ENCODE measurements around the gene SEL1L.
A peak's percentile ranks its signal among the peaks of the same experiment; 100 is the strongest.
"Not testable (repeated sequence)": the region's sequence is repeated elsewhere in the genome, so short reads cannot be mapped to it uniquely, and the experiment has no call there.

Gene SEL1L

DNA sequence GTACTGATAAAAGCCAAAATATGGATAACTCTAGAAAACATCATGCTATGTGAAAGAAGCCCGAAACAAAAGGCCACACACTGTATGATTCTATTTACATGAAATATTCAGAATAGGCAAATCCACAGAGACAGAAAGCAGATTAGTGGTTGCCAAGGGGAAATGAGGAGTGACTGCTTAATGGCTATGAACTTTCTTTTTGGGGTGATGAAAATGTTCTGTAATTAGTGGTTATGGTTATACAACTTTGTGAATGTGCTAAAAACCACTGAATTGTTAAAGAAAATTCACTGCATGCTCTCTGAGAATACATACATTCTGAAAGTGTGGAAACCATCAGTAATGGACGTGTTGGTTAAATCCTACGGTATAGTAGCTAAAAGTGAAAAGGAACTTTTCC lies 93.6 kb downstream of the SEL1L start:
- no peak for DNase-seq

DNA sequence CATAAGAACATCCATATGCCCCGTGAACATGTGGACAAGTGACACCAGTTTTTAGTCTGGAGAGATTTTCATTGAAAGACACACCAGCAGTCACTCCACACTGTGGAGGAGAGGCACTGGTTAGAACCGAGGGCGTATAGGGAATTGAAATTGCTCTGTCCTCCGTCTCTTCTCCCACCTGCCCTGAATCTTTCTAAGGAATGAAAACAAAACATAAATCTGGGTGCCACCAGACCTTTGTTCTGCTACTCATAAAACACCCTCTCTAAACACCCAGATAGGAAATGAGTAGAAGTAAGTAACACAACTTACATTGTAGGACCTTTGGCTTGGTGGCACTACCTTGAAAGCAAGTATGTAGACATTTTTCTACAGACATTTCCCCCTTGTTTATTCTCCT lies 96.4 kb downstream of the SEL1L start:
- no peak for DNase-seq

DNA sequence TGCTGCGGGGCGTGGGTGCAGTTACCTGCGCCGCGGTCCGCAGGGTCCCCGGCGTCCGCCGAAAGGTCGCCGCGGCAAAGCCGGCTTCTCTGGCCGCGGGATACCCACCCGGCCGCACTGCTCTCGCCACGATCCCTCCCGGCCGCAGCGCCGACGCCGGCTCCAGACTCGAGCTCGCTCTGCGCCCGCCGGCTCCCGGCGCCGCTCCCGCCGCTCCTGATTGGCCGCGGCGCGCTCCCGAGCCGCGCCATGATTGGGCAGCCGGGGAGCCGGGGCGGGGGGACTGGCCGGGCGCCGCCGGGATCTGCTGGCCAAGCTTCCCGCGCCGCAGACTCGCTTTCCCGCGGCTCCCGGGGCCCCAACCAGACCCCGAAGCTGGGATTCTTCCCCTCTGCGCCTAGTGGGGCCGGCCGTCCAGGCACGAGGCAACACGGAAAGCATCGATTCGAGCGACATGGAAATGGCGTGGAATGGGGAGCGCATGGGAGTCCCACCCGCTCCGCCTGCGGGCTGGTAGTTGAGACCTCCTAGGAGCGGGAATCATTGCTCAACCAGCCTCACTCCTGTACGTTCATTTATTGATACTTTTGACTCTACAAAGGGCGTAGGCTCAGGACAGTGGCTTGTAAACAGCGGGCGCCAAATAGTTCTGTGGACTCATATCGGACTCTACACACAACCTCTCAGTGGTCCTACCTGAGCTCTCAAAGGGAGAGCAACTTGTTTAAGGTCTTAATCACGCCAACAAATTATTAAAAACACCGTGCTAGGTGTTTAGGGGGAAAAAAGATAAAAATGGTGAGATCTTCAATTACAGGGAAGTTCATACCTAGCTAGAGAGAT lies 97.1 kb downstream of the SEL1L start:
- DNase-seq: peak; percentile 72

DNA sequence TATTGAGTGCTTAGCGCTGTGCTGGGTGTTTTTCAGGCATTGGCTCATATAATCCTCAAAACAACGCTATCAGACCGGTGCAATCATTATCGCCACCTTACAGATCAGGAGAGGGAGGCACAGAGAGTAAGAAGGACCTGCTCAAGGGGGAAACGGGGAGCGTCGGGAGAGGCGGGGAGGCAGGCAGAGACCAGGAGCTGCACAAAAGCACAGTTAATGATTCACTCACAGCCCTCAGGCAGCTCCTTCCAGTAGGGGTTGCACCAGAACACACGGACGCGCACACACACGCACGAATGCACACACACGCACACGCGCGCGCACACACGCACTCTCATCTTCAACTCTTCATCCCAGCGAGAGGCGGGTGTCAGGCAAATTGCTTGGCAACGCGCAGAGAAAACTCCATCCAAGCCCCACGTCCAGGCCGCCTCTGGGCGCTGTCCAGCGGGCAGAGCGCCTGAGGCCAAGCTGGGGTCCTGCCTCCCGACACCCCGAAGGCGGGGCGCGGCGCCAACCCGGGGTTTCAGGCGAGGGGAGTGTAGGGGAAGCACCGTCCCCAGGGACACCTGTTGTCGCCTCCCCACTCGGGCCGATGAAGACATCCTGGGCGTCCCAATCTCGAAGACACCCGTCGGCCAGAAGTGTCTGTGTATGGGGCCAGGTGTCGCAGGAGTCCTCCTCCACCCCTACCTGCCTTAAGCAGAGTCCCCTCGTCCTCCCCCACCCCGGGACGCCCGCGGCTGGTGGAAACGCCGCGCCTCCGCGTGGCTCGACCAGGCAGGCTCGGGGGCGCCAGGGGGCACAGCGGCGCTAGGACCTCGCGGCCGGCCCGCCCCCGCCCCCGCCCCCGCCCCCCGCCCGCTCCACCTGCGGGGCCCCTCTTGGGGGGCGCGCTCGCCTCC lies 98.0 kb downstream of the SEL1L start:
- peak; percentile 34 for DNase-seq

DNA sequence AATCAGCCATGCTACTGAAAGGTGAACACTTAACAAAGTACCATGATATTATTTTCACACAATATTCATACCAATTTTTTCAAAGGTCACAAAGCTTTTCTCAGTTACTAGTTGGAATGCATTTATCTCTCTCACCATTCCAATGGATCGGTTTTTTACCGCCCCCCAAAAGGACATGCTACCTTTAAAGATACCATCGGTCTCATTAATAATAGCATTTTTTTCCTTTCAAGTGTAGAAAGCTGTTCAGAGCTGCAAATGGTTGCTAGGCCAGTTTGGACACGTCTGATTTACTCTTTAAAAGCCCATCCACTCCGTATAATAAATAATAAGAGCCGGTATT lies 98.6 kb downstream of the SEL1L start:
- no peak for DNase-seq

DNA sequence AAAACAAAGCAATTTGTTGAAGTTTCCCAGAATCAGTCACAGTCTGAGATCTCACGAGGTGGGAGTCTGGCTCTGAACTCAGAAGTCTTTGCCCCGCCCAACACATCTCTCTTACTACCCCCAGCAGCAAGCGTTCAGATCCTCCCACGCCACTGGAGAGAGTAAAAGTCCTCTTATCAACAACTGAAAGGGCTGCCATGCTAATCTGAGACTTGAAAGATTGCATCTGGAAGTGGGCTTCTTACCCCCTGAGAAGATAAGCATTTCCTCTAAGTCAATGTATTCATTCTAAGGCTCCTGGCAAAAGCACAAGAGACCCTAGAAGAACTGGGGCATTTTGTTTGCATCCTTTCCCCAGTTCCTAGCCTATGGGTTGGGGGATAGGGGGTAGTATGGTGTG lies 99.4 kb downstream of the SEL1L start:
- no peak for DNase-seq

DNA sequence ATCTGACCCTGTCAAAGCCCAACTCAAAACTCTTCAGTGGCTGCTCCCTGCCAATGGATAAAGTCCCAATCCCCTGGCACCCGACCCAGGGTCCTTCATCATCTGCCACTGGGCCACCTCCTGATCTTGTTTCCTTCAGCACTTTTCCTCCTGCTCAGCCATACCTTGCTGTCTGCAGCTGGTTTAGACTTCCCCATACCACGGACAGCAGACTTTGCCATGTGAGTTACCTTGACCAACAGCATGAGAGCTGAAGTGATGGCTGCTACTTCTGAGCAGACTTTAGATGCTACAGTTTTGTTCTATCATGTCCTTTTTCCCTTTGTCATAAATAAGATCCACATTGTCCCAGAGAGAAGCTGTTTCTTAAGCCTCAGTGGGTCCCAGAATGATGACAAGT lies 100.3 kb downstream of the SEL1L start:
- DNase-seq: no peak

DNA sequence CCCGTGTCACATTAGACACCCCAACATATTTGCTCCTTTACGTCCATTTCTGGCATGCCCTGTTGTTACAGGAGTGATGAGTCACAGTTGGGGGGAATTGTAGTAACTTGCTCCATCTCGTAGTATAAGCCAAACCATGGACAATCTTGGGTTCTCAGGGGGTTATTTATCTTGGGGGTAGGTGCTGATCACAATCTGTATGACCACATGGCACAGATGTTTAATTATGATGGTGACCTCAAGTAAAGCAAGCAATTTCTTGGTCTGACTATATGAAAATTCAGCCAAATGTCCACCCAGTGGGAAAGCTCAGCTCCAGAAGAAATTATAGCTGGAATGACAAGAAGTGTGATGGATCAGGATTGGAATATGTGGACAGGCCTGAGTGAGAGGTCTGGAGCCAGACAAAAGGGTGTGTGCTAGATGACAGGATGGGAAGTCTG lies 101.4 kb downstream of the SEL1L start:
- DNase-seq: no peak

DNA sequence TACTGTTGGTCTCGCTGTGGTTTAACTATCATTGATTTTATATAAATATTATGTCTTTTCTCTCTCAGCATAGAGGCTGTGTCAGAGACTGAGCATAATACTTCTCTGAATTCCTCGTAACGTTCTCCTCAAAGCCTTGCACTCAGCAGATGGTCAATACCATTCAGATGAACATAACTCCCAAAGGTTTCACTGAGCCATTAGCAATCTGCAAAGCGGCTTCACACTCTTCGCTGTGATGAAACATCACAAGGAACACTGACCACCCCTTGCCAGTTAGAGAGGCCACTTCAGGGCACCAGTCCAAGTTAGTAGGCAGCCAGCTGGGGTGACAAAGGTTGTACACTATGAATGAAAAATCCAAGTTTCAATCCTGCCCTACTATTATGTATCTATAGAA lies 103.4 kb downstream of the SEL1L start:
- DNase-seq: no peak

DNA sequence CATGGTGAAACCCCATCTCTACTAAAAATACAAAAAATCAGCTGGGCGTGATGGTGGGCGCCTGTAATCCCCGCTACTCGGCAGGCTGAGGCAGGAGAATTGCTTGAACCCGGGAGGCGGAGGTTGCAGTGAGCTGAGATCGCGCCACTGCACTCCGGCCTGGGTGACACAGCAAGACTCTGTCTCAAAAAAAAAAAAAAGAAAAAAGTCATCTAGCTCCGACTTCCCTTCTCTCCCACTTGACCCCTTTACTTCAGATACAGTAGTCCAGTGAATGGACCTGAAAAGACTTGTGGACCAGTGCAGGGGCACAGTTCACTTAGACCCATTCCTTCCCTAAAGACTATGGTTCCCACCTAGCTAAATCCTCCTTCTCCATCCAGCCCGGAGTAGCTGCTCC lies 103.9 kb downstream of the SEL1L start:
- not testable (repeated sequence) for DNase-seq

DNA sequence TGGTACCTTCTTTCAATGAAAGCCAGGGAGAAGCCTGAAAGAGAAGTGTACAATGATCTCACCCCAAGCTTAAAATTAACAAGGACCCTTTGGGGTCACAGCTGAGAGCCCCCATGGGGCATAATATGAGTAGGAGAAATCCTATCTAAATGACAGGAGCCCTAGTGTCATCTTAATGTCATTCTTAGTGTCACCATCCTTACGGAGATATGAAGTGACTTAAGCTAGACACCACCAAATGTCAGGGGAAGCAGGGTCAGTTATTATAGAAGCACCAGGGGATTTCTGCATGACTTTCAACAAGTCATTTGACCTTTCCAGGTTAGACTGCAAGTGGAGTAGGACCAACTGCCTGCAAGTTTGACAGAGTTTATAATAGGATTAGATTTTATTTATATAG lies 104.6 kb downstream of the SEL1L start:
- DNase-seq: no peak

DNA sequence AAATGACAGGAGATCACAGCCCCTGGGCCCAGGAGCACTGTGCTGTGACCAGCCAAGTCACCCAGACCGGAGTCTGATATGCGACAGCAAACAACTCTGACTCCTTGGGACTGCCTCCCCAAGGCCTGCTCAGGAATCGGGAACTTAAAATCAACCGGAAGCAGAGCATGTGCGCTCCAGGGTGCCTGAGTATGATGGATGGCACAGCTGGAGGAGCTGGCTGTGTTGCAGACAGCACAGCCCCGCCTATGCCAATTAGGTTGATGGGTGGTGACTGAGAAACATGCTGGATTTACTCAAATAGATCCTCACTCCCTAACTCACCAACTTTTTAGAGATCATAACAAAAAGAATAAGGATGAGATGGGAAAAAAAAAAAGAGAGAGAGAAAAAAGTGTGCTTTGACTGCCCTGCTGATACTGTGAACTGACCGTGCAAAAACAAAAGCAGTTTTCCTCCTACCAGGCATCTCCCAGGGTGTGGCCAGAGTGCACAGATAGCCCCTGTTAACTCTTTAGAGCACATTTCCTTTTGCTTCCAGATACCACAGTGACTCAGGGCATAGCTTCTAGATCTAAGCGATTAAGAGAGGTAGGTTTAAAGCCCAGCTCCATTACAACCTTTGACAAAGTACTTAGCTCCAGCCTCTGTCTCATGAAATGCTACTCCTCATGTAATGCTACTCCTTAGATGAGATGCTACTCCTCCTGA lies 106.2 kb downstream of the SEL1L start:
- DNase-seq: no peak

DNA sequence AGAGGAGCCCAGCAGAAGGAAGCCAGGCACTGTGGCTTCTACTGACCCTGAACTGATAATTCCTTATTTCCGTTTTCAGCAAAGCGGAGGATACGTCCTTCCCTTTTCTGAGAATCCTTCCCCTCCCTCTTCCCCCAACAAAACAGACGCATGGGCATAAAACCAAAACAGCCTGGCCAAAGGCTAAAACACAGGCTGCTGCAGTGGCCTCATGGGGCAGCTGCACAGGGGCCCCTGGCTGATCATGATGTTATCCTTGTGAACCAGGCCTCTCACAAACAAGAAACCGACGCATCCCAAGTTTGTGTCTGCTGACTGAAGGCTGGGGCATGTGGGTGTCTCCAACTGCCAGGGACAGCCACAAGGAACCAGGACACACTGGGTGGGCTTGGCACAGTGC lies 110.1 kb downstream of the SEL1L start:
- no peak for DNase-seq
